K562 (cell line): Measurements from ENCODE around the gene BAIAP2. TPM values are rescaled to one million over a fixed set of nuclear protein-coding genes. Genes with fewer than 3 reads are reported as not detected.

Experiments used
- BMI1 ChIP-seq: fragments of 150-350 bp; IDR thresholded peaks from 2 replicates; pipeline ENCODE4 v1.6.1; 2014; ENCODE audit warnings: low read length
- CREBBP ChIP-seq: IDR thresholded peaks from one replicate; pipeline ENCODE4 v1.6.1; 2012; ENCODE audit warnings: low read depth, mild to moderate bottlenecking, control low read depth, inconsistent platforms, low read length
- GABPA ChIP-seq: fragments of 200-800 bp; sonication (Bioruptor generic); conservative IDR thresholded peaks from 2 replicates; pipeline ENCODE4 v1.6.1; 2016; ENCODE audit warnings: low read depth, missing genetic modification characterization, missing compliant biosample characterization
- HNRNPLL ChIP-seq: fragments of 200-400 bp; formaldehyde crosslinking; IDR thresholded peaks from 2 replicates; pipeline ENCODE4 v1.6.1; 2017; ENCODE audit warnings: low read length, low read depth, mild to moderate bottlenecking; ENCODE audit not compliant: poor library complexity, severe bottlenecking
- KDM4B ChIP-seq, 2 experiments: fragments of 450-650 bp in 1 of 2; sonication (generic) in 1 of 2; IDR thresholded peaks; 2 replicates each; pipeline ENCODE4 v1.6.1; 2016 to 2017; ENCODE audit warnings: borderline replicate concordance in 2 of 2, antibody characterized with exemption in 1 of 2, low read depth in 1 of 2, mild to moderate bottlenecking in 1 of 2
- KLF1 ChIP-seq: fragments of 450-650 bp; IDR thresholded peaks from 2 replicates; pipeline ENCODE4 v1.6.1; 2016; ENCODE audit warnings: missing genetic modification characterization, missing compliant biosample characterization
- LEF1 ChIP-seq: fragments of 450-650 bp; IDR thresholded peaks from 2 replicates; pipeline ENCODE4 v1.6.1; 2016; ENCODE audit warnings: mild to moderate bottlenecking
- MCM2 ChIP-seq: fragments of 450-650 bp; IDR thresholded peaks from 2 replicates; pipeline ENCODE4 v1.6.1; 2017; ENCODE audit warnings: low read depth, mild to moderate bottlenecking
- NFATC3 ChIP-seq: fragments of 450-650 bp; IDR thresholded peaks from 2 replicates; pipeline ENCODE4 v1.6.1; 2017; ENCODE audit warnings: mild to moderate bottlenecking
- NR2F6 ChIP-seq: fragments of 450-650 bp; formaldehyde crosslinking; IDR thresholded peaks from 2 replicates; pipeline ENCODE4 v1.4.0; 2020; ENCODE audit warnings: mild to moderate bottlenecking
- PBX2 ChIP-seq, 2 experiments: IDR thresholded peaks in 1 of 2; conservative IDR thresholded peaks in 1 of 2; 2 replicates each; pipeline ENCODE4 v1.6.1; 2016; ENCODE audit warnings: low read depth in 2 of 2, mild to moderate bottlenecking in 1 of 2, missing compliant biosample characterization in 1 of 2, missing genetic modification characterization in 1 of 2, moderate library complexity in 1 of 2
- PRPF4 ChIP-seq: fragments of 200-400 bp; formaldehyde crosslinking; IDR thresholded peaks from one replicate; pipeline ENCODE4 v1.6.1; 2017; ENCODE audit warnings: low read length, low read depth, mild to moderate bottlenecking; ENCODE audit not compliant: insufficient read depth, poor library complexity, severe bottlenecking
- PTBP1 ChIP-seq: fragments of 200-400 bp; formaldehyde crosslinking; IDR thresholded peaks from 2 replicates; pipeline ENCODE4 v1.6.1; 2017; ENCODE audit warnings: low read depth, low read length
- RBM22 ChIP-seq: fragments of 200-400 bp; formaldehyde crosslinking; IDR thresholded peaks from 2 replicates; pipeline ENCODE4 v1.6.1; 2018; ENCODE audit warnings: low read length, low read depth; ENCODE audit not compliant: poor library complexity, severe bottlenecking
- RHOXF2B ChIP-seq: fragments of 250-450 bp; sonication (Bioruptor Pico); conservative IDR thresholded peaks from 2 replicates; pipeline ENCODE4 v1.5.1; 2021
- RNF219 ChIP-seq: fragments of 250-450 bp; sonication (Bioruptor Pico); IDR thresholded peaks from 2 replicates; pipeline ENCODE4 v1.5.0; 2022; ENCODE audit warnings: mild to moderate bottlenecking
- SREBF2 ChIP-seq: sonication (generic); formaldehyde crosslinking; IDR thresholded peaks from 2 replicates; pipeline ENCODE4 v1.4.0; 2020; ENCODE audit warnings: mild to moderate bottlenecking, missing genetic modification reagents
- ZC3H4 ChIP-seq: sonication (generic); formaldehyde crosslinking; IDR thresholded peaks from 2 replicates; pipeline ENCODE4 v1.9.0; 2021; ENCODE audit warnings: missing genetic modification reagents, borderline replicate concordance
- ZFP1 ChIP-seq: fragments of 450-650 bp; formaldehyde crosslinking; IDR thresholded peaks from 2 replicates; pipeline ENCODE4 v1.4.0; 2020; ENCODE audit warnings: mild to moderate bottlenecking, mixed read lengths
- ZNF263 ChIP-seq: sonication (generic); formaldehyde crosslinking; IDR thresholded peaks from 2 replicates; pipeline ENCODE4 v1.8.0; 2022; ENCODE audit warnings: mild to moderate bottlenecking, missing genetic modification reagents, borderline replicate concordance
- ZNF699 ChIP-seq: fragments of 250-450 bp; sonication (Bioruptor Pico); IDR thresholded peaks from 2 replicates; pipeline ENCODE4 v1.8.0; 2021; ENCODE audit warnings: mild to moderate bottlenecking, moderate library complexity; ENCODE audit not compliant: insufficient replicate concordance
- polyA plus RNA-seq, 8 experiments: library from polyadenylated mRNA; depleted of rRNA in 4 of 8; stranded (reverse) in 5 of 8; unstranded in 3 of 8; fragments of >200 nt; fragmentation: Nextera tagmentation in 2 of 8; fragmentation: Illumina TruSeq in 1 of 8; extraction: Ambion mirVana in 2 of 8; extraction: Trizol in 1 of 8; gene quantifications; 2 replicates each; pipeline versions ENCODE4 v1.2.1 to v1.2.3, GENCODE V29; 2011 to 2014; ENCODE audit warnings: inconsistent platforms in 1 of 8, missing spikeins in 1 of 8
- total RNA-seq, 7 experiments: library from RNA; depleted of rRNA in 6 of 7; stranded (reverse); fragments of >200 nt in 6 of 7; fragmentation: Illumina TruSeq in 2 of 7; extraction: Trizol in 2 of 7; gene quantifications; 2 replicates each; pipeline versions ENCODE4 v1.2.1 to v1.2.3, GENCODE V29; 2011 to 2021; ENCODE audit warnings: low replicate concordance in 1 of 7
- TF ChIP-seq, protein P1 (sequence below): sonication (generic); formaldehyde crosslinking; IDR thresholded peaks from 2 replicates; pipeline ENCODE4 v1.8.1; 2022; ENCODE audit warnings: missing genetic modification reagents
- TF ChIP-seq, protein P2 (sequence below): fragments of 450-650 bp; IDR thresholded peaks from 2 replicates; pipeline ENCODE4 v1.6.1; 2016; ENCODE audit warnings: antibody characterized with exemption

BAIAP2 gene
- total and polyA plus RNA-seq, 9 of the 15 experiments (the other 6 are each of a cell fraction or from before 2014, with no cell fraction given), result 2.3 to 51.6 (median 18.4) TPM

- TF ChIP-seq GABPA (tag) (no peak), NR2F6 (CRISPR knock-in tag) (no peak), SREBF2 (CRISPR knock-in tag) (no peak), RHOXF2B (CRISPR knock-in tag) (no peak), ZC3H4 (CRISPR knock-in tag) (no peak), MCM2 (no peak), NFATC3 (no peak), HNRNPLL (no peak), RBM22 (no peak), KLF1 (0 out of 2 replicates have a peak, but pooled peaks have one; percentile 3), ZNF263 (CRISPR knock-in tag) (no peak), CREBBP (no peak), LEF1 (0 out of 2 replicates have a peak, but pooled peaks have one; percentile 36), PBX2 (CRISPR knock-in tag; IDR thresholded peaks at IDR 0.05; ENCODE audit: low read depth) (no peak), PBX2 (tag; conservative IDR thresholded peaks at IDR 0.05; ENCODE audit: low read depth) (no peak), RNF219 (no peak), ZFP1 (CRISPR knock-in tag) (no peak), KDM4B (IDR thresholded peaks at IDR 0.05; ENCODE audit: borderline replicate concordance in 2 of 2, low read depth in 1 of 2) (no peak), ZNF699 (CRISPR knock-in tag) (no peak), PRPF4 (no peak), PTBP1 (no peak), BMI1 (no peak)
- TF ChIP-seq, protein P1, sequence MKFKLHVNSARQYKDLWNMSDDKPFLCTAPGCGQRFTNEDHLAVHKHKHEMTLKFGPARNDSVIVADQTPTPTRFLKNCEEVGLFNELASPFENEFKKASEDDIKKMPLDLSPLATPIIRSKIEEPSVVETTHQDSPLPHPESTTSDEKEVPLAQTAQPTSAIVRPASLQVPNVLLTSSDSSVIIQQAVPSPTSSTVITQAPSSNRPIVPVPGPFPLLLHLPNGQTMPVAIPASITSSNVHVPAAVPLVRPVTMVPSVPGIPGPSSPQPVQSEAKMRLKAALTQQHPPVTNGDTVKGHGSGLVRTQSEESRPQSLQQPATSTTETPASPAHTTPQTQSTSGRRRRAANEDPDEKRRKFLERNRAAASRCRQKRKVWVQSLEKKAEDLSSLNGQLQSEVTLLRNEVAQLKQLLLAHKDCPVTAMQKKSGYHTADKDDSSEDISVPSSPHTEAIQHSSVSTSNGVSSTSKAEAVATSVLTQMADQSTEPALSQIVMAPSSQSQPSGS (CRISPR knock-in tag), result no peak
- TF ChIP-seq, protein P2, sequence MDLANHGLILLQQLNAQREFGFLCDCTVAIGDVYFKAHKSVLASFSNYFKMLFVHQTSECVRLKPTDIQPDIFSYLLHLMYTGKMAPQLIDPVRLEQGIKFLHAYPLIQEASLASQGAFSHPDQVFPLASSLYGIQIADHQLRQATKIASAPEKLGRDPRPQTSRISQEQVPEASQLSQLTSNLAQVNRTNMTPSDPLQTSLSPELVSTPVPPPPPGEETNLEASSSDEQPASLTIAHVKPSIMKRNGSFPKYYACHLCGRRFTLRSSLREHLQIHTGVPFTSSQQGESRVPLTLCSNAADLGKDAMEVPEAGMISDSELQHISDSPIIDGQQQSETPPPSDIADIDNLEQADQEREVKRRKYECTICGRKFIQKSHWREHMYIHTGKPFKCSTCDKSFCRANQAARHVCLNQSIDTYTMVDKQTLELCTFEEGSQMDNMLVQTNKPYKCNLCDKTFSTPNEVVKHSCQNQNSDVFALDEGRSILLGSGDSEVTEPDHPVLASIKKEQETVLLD, result no peak
Measured at GRCh38 chr17:81097943-81098308, 63.0 kb downstream of the BAIAP2 start (continued).
